Left kidney (tissue), 2 donors: Measurements from ENCODE around the gene PDCD6IP. TPM values are rescaled to one million over a fixed set of nuclear protein-coding genes. Genes with fewer than 3 reads are reported as not detected.
"Not testable (repeated sequence)": the region's sequence is repeated elsewhere in the genome, so short reads cannot be mapped to it uniquely, and the experiment has no call there.

ENCODE experiments used
- DNase-seq: peaks from one replicate; pipeline ENCODE4 v3.0.0-alpha.2; 2013
- polyA plus RNA-seq: library from polyadenylated mRNA; unstranded; fragments of 120-200 nt; gene quantifications from one replicate; pipeline ENCODE4 v1.2.1, GENCODE V29; 2013; ENCODE audit not compliant: insufficient read length

PDCD6IP gene
- polyA plus RNA-seq, 1 donor, result 170 TPM

DNA sequence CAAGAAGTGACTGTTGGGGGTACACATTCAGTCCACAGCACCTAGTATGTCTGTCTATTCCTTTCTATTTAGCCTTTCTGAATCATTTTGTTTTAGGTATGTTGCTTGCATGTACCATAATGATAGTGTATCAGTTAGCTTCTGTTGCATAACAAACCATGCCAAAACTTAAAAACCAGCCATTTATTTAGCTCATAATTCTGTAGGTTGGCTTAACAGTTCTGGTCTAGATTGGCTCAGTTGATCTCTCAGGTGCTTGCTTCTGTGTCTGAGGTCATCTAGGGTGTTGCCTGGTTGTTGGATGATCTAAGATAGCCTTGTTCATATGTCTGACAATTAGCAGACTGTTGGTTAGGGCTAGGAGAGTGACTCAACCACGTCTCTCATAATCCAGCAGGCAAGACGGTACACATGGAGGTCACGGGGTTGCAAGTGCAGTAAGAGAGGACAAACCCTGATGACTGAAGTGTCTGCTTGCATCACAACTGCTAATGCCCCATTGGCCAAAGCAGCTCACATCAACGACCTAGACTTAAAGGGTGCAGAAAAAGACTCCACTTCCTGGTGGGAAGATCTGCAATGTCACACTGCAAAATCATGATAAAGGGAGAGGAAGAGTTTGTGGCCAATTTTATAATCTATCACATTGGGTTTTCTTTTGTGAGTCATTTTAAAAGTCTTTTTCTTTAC lies 6.8 kb upstream of the PDCD6IP start:
- no peak for DNase-seq

DNA sequence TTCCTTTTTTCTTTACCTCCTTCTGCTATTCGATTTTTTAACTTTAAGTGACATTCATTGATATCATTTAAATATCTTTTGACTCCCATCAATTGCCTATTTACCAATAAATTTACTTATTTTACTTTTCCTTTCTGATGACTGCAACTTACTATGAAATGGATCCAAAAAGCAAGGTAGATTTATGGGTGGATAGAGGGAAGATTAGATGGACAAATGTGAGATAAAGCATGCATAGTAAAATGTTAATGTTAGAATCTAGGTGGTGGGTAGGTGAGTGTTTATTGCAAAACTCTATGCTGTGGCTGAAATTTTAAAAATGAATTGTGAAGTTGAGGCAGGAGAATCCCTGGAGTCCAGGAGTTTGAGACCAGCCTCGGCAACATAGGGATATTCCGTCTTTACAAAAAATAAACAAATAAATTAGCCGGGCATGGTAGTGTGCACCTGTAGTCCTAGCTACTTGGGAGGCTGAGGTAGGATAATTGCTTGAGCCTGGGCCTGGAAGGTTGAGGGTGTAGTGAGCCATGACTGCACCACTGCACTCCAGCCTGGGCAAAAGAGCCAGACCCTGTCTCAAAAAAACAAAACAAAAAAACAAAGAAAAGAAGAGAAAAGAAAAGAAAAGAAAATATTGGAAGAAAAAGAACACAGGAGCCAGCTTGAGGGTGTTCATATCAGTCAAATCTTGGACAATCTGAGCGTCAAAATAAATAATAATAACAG lies 6.1 kb upstream of the PDCD6IP start:
- no peak for DNase-seq

DNA sequence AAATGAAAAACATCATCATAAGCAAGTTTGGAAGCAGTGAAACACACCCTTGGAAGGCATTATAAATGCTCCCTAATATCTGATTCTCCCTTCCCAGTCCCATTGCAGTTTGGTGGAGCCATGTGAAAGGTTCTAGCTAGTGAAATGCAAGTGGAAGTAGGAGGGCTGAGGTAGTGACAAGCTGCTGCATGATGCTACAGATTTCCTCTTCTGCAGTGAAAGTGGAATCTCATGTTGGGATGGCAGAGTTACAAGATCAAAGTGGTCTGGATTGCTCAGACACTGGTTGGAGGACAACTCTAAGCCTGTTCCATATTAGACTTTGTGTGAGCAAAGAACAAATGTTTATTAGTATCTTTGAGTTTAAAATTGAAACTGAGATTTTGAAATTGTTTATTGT lies 3.3 kb upstream of the PDCD6IP start:
- DNase-seq, result no peak

DNA sequence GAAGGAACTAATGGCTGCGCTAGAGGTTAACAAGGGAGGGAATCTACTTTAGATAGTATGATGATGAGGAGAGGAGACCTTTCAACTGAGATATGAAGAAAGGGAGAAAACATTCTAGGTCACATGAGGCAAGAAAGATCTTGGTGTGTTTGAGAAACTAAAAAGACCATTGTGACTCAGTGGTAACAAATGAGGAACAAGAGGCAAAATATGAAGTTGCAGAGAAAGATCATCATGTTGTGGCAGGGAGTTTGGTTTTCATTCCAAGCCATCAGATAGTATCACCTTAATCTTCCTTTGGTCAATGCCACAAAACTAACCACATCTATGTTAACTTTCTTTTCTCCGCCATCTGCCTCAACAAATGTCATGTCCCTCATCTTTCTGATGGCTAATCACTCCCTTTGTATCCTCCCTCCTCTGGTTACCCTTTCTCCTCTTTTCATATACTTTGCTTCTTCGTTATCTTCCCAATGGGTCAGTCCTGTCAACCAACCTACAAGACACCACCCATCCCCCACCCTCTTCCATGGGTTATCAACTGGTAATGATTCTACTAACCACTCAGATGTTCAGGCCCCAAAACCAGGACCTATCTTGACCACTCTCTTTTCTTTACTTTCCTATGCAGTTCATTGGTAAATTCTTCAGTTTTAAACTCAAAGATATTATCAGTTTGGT lies 2.4 kb upstream of the PDCD6IP start:
- no peak for DNase-seq

DNA sequence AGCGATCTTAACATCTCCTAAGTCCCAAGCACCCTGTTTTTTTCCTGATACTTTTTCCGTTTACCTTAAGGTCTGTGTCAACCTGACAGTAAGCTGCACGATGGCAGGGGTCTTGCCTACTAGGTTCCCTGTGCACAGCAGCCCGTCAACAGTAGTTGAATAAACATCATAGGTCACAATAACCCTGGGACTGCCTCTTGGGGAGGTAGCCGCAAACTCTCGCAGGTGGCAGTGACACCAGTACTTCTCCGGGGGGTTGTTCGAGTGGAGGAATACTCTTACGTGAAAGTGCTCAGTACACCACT lies 365 bp upstream of the PDCD6IP start:
- no peak for DNase-seq

DNA sequence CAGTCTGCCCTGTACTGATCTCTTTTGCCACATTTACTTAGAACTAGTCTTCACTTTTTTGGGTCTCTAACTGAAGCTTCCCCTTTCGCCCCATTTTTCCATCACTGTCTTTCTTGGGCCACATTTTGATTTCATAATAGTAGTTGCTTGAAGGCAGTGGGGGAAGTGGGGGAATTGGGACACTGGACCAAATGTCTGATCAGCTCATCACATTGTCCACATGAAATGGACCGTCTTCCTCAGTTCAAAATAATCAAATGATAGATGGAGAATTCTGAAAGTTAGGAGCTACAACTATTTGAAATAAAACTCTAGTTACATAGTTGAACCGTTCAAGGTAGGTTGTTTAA lies 747 bp downstream of the PDCD6IP start:
- no peak for DNase-seq

DNA sequence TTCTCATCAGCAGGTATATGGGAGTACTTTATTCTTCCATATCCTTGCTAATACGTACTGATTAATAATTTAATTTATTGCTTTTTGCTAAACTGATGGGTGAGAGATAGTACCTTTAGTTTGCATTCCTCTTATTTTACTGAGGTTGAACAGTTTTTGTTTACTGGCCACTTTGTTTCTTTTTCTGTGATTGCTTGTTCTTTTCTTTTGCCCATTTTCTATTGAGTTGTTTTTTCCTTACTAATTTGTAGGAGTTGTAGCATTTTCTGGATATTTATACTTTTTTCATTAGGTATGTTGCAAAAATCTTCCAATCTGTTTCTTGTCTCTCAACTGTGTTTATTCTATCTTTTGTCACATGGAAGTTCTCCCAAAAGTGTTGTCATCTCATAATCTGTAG lies 4.8 kb downstream of the PDCD6IP start:
- no peak for DNase-seq

DNA sequence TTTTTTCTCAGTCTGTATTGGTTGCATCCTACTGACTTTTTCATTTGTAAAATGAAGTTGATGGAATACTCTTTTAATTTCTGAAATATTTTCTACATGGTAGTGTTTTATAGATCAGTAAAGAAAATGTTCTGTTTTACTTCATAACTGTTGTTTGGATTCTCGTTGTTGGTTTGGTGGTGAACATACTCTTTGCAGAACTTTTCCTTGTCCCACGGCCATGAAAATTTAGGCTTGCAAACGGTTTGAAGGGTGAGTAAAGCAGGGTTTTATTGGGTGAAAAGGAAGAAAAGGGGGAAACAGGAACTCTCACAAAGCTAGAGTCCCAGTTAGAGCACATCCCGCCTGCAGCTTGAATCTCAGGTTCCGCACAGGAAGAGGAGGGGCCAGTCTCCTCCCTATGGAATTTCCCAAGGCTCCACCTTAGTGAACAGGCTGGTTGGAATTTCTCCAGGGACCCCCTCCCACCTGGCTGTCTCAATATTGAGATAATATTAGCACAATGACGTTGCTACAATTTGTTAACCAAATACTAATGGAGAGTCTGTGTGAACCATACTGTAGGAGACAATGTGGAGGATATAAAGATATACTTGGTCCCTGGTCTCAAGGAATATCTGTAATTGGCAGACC lies 5.6 kb downstream of the PDCD6IP start:
- DNase-seq, result no peak

DNA sequence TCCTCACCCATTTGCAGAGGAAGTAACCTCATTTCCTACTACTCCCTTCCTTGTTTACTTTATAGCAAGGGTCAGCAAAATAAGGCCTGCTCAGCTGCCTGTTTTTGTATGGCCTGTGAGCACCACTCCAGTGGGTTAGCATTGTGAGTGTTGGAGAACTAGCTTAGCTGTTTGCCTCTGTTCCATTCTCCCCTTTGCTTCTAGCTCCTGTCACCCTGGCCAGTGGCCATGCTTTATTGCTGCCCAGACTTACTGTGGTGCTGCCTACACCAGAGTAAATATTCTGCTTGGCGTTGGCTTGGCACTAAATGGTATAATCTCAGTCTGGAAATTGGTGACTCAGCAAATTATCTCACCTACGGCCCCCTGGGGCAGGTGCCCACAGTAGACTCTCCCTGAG lies 8.8 kb downstream of the PDCD6IP start:
- no peak for DNase-seq

DNA sequence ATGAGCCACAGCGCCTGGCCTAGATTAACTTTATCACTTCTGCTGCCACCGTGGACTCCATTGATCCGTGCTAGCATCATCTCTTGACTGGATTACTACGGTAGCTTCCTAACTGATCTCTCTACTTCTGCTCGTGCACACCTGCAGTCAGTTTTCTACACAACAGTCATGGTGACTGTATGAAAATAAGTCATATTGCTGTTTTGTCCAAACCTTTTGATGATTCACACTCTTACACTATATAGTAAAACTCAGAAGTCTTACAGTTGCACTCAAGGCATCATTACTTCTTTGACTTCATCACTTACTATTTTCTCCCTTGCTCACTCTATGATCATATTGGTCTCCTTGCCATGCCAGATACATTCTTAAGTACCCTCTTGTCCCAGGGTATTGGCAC lies 10.1 kb downstream of the PDCD6IP start:
- DNase-seq, result no peak

DNA sequence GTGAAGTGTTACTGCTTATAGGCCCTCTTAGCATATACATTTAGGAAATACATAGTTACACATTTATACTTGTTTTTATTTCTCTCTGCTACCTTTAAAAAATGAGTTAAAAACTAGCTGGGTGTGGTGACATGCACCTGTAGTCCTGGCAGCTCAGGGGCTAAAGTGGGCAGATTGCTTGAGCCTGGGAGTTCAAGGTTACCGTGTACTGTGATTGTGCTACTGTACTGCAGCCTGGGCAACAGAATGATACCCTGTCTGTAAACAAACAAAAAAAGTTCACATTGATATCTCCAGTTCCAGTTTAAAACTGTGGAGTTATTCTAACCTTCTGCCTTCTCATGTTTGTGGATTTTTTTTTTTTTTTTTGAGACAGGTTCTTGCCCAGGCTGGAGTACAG lies 12.1 kb downstream of the PDCD6IP start:
- no peak for DNase-seq

DNA sequence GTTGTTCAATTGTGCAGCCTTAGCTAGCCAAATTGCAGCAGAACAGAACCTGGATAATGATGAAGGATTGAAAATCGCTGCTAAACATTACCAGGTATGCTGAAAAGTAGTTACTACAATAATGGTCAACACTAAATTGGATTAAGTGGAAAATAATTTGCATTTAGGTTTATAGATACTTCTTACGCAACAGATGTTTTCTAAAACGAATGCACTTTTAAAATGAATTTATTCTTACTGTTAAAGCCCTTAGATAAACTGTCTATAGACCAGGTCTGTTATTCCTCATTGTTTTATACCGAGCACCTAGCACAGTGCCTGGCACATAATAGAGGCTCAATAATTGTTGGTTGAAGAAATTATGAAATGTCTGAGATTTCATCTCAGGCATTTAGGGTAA lies 23.6 kb downstream of the PDCD6IP start:
- DNase-seq, result no peak

DNA sequence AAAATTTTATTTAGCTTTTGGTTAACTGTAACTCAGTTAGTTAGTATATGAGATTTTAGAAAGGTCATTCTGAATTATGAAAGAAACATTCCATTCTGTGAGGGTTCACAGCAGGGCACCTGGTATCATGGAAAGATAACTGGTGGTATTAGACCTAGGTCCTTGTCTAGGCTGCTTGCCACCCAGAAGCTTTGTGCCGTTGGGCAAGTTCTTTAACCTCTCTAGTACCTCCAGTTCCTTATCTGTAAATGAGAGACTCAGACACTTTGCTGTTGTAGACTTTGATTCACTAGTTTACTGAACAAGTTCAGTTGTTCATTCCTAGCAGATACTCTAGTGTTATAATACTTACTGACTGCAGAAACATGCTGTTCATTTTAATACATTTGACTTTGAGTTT lies 25.4 kb downstream of the PDCD6IP start:
- DNase-seq, result no peak

DNA sequence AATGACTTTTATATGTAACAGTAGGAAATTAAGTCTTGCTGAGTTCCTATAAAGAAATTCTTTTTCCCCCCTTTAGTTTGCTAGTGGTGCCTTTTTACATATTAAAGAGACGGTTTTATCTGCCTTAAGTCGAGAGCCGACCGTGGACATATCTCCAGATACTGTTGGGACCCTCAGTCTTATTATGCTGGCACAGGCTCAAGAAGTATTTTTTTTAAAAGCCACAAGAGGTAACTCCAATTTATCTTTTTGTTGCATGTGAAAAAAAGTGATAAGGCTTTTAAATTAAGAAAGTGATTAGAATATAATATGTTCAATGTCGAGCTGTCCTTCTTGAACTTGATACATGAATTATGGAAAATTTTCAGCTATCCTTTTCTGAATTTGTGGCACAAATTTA lies 26.7 kb downstream of the PDCD6IP start:
- no peak for DNase-seq

DNA sequence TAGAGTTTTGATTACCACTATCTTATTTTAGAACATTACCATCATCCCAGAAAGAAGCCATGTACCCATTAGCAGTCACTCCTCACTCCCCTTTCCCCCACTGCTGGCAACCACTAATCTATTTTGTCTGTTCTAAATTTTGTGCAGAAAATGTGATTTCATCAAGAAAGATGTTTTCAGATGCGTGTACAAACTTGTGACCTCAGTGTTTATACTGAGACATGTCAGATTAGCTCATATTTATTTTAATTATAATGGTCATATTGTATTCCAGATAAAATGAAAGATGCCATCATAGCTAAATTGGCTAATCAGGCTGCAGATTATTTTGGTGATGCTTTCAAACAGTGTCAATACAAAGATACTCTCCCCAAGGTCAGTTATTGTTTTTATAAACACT lies 27.8 kb downstream of the PDCD6IP start:
- DNase-seq, result no peak

DNA sequence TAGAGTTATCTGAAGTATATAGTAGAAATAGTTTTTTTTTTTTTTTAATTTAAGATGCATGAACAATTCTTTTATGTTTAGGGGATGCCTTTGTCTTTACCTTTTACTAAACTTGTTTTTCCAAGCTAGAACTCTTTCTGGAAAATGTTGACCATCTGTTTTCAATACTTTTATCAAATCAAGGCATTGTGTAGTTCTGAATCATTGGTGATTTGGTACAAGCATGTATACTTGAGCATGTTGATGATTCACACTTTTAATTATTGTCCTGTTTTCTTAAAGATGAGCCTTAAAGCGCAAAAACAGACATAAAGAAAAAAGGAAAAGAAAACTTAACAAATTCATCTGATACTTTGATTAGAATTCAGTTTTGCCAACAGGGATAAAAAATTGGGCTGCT lies 28.3 kb downstream of the PDCD6IP start:
- DNase-seq, result no peak

DNA sequence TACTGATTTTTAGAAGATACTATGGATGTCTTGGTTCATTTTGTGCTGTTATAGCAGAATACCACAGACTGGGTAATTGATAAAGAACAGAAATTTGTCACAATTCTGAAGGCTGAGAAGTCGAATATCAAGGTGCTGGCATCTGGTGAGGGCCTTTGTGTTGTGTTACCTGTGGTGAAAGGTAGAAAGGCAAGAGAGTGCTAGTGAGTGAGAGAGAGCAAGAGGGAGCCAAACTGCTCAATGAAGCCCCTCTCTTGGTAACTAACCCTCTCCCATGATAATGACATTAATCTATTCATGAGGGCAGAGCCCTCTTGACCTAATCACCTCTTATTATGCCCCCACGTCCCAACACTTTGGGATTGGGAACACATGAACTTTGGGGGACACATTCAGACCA lies 31.3 kb downstream of the PDCD6IP start:
- no peak for DNase-seq

DNA sequence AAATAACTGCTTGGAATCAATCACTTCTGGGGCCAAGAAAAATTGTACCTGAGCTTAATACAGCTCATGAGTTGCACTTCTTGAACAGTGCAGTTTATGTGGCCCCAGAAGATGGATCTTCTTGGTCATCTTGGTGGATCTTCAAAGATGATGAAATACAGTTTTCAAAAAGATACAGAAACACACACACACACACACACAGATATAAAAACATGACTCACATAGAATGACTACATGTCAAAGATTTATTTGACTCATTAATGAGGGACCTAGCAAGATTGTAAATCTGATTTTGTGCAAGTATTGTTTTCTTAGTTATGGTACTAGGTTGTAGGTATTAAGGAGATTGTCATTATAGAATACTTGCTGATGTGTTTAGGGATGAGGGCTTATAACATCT lies 32.6 kb downstream of the PDCD6IP start:
- no peak for DNase-seq

DNA sequence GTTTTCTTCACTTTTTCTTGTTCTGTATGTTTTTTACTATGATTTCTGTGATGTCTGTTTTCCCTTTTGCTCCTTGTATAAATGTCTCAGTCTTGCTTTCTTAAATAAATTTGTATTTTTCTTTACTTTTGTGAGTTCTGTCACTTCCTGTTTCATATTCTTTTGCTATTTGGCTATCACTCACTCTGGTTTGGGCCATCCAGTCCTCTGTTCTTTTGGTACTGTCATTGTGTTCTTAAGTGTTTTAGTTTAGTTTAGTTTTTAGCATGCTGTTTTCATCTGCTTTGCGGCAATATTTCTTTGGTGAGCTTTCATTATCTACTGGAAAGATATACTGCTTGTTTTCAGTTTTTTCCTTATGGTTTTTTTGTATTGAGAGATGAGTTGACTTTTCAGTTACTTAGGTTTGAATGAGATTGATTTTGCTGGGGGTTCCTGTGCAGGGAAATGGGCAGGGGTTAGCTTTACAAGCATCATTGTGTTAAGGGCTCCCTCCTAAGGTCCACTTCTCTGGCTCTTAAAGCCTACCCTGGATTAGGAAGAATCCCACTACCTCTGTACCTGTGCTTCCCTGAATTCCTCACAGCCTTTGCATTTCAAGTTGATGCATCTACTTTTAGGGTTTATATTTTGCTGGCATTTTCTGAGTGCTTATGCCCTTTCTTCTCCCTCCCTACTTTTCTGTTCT lies 35.1 kb downstream of the PDCD6IP start:
- no peak for DNase-seq

DNA sequence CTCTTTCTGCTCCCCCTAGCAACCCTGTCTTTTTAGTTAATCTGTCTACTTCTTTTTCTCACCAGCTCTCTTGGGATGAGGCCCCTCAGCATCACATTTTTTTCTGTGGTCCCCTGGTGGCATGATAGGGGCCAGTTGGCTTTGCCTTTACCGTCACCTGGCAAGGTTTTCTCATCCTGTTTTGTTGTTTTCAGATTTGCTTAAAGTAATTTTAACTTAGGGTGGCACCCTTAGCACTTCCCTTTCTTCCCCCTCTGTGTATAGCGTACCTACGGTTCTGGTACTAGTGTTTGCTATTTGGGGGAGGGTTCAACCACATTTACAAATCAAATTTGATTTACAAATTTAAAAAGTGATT lies 35.6 kb downstream of the PDCD6IP start:
- DNase-seq, result no peak

DNA sequence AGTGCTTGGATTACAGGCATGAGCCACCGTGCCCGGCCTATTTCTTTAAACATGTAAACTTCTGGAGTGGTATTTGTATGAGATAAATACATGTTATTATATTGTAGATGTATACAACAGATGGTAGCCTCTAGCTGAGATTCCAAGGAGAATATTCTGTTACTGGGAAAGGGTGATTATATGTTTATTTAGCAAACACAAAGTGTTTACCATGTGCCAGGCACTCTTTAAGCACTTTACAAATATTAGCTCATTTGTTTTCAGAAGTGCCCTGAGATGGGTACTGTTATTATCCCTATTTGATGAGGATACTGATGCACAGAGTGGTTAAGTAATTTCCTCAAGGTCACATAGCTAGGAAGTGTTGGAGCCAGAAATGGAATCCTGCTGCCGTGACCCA lies 38.8 kb downstream of the PDCD6IP start:
- not testable (repeated sequence) for DNase-seq

DNA sequence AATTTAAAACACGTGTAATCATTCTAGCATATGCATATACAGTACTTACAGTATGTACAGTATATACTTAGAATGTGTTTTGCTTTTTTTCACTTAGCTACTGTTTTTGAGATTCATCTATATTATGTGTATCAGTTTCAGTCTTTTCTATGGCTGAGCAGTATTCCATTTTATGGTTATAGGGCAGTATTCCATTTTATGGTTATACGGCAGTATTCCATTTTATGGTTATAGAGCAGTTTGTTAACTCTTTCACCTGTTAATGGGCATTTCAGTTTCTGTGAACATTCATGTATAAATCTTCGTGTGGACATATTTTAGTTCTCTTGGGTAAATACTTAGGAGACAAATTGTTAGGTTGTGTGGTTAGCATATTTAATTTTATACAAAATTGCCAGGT lies 40.9 kb downstream of the PDCD6IP start:
- no peak for DNase-seq

DNA sequence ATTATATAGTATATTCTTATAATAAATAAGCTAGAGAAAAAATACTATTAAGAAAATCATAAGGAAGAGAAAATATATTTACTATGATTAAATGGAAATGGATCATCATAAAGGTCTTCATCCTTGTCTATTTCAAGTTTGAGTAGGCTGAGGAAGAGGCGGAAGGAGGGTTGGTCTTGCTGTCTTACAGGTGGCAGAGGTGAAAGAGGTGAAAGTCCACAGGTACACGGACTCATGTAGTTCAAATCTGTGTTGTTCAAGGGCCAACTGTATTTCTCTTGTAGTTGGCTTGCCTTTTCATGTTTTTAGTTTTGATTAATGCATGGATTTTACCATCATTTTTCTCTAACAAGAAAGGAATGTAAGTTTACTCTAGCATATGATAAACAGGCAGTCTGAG lies 41.7 kb downstream of the PDCD6IP start:
- DNase-seq, result no peak
